OCI-LY1 (cell line): Measurements from ENCODE around the gene AAK1.
"Not testable (repeated sequence)": the region's sequence is repeated elsewhere in the genome, so short reads cannot be mapped to it uniquely, and the experiment has no call there.

Experiments used
- CTCF ChIP-seq: fragments of 200-600 bp; sonication (generic), shearing (Covaris generic); IDR thresholded peaks from 2 replicates; pipeline ENCODE4 v1.5.1; 2017; ENCODE audit warnings: mild to moderate bottlenecking, antibody characterized with exemption, low read length, moderate library complexity, mixed read lengths
- EZH2 ChIP-seq: fragments of 200-600 bp; sonication (generic), shearing (Covaris generic); IDR thresholded peaks from 2 replicates; pipeline ENCODE4 v1.8.0; 2017; ENCODE audit warnings: borderline replicate concordance, mixed run types, mild to moderate bottlenecking, antibody characterized with exemption, low read length, moderate library complexity, mixed read lengths

DNA sequence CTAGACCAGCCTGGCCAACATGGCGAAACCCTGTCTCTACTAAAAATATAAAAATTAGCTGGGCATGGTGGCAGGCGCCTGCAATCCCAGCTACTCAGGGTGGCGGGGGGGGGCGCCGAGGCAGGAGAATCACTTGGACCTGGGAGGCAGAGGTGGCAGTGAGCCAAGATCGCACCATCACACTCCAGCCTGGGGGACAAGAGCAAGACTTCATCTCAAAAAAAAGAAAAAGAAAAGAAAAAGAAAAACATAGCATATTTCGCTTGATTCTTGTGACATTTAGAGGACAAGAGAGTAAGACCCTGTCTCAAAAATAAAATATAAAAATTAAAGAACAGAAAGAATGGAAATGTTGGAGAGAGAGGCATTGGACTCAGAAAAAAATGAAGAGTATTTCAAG, 224.4 kb downstream of the AAK1 start:
- not testable (repeated sequence) for TF ChIP-seq CTCF, EZH2
